Loucy (cell line): ENCODE measurements around the gene RNFT2.

Experiments used
- H2AFZ ChIP-seq: fragments of 200-600 bp; sonication (generic); 2 replicates; pipeline ENCODE4 v1.6.0; 2016; ENCODE audit warnings: antibody characterized with exemption, mild to moderate bottlenecking, low read length, moderate library complexity
- H3F3A ChIP-seq: fragments of 200-600 bp; 2 replicates; pipeline ENCODE4 v1.6.0; 2016; ENCODE audit warnings: antibody characterized with exemption, low read depth, mild to moderate bottlenecking
- H3K27me3 ChIP-seq: fragments of 200-600 bp; sonication (generic); 2 replicates; pipeline ENCODE4 v1.6.1; 2014; ENCODE audit warnings: low read length, mild to moderate bottlenecking; ENCODE audit not compliant: insufficient read depth, poor library complexity, severe bottlenecking
- H3K36me3 ChIP-seq: fragments of 200-600 bp; sonication (generic); 2 replicates; pipeline ENCODE4 v1.6.1; 2016; ENCODE audit warnings: low read length; ENCODE audit not compliant: insufficient read depth
- H3K4me1 ChIP-seq: fragments of 200-600 bp; sonication (generic); 2 replicates; pipeline ENCODE4 v1.5.1; 2014; ENCODE audit warnings: low read length, mild to moderate bottlenecking; ENCODE audit not compliant: insufficient read depth, poor library complexity, severe bottlenecking
- H3K4me2 ChIP-seq: fragments of 200-600 bp; sonication (generic); 2 replicates; pipeline ENCODE4 v1.6.0; 2014; ENCODE audit warnings: antibody characterized with exemption, low read length, low read depth, mild to moderate bottlenecking; ENCODE audit not compliant: poor library complexity, severe bottlenecking
- H3K4me3 ChIP-seq: fragments of 200-600 bp; sonication (generic); 2 replicates; pipeline ENCODE4 v1.5.1; 2014; ENCODE audit warnings: low read length, mild to moderate bottlenecking, mixed read lengths; ENCODE audit not compliant: poor library complexity, severe bottlenecking
- H3K79me2 ChIP-seq: fragments of 200-600 bp; sonication (generic); 2 replicates; pipeline ENCODE4 v1.6.1; 2014; ENCODE audit warnings: low read length; ENCODE audit not compliant: insufficient read depth
- H3K9ac ChIP-seq: fragments of 200-600 bp; sonication (generic); 2 replicates; pipeline ENCODE4 v1.6.0; 2014; ENCODE audit warnings: mild to moderate bottlenecking, low read depth, low read length, moderate library complexity; ENCODE audit not compliant: poor library complexity, severe bottlenecking
- H3K9me2 ChIP-seq: fragments of 200-600 bp; sonication (generic); replicated peaks from 2 replicates; pipeline ENCODE4 v1.6.1; 2016; ENCODE audit warnings: low read depth, low read length, mixed read lengths
- H3K9me3 ChIP-seq: fragments of 200-600 bp; sonication (generic); 2 replicates; pipeline ENCODE4 v1.6.1; 2014; ENCODE audit warnings: mild to moderate bottlenecking, antibody characterized with exemption, low read length, low read depth; ENCODE audit not compliant: insufficient read depth
- H4K20me1 ChIP-seq: fragments of 200-600 bp; sonication (generic); 2 replicates; pipeline ENCODE4 v1.6.0; 2014; ENCODE audit warnings: antibody characterized with exemption, low read length, mild to moderate bottlenecking; ENCODE audit not compliant: insufficient read depth, poor library complexity, severe bottlenecking
- CTCF ChIP-seq: fragments of 200-600 bp; sonication (generic); conservative IDR thresholded peaks from 2 replicates; pipeline ENCODE4 v1.5.1; 2014; ENCODE audit warnings: mild to moderate bottlenecking, antibody characterized with exemption, low read length
- EZH2phosphoT487 ChIP-seq: fragments of 200-600 bp; IDR thresholded peaks from 2 replicates; pipeline ENCODE4 v1.6.1; 2018; ENCODE audit warnings: antibody characterized with exemption, mild to moderate bottlenecking, moderate library complexity, borderline replicate concordance

The RNFT2 gene

GRCh38 chr12:116882742-116883141 is 144.6 kb downstream of the RNFT2 start:
- Histone ChIP-seq H3K9ac (no peak overlapping the region), H3K4me3 (no peak overlapping the region), H3K27me3 (peaks cover 44% of the 10 kb centered on the region), H4K20me1 (no peaks in the 10 kb centered on the region), H3F3A (no peaks in the 10 kb centered on the region), H3K36me3 (no peaks in the 10 kb centered on the region), H3K79me2 (no peaks in the 10 kb centered on the region), H3K4me2 (no peak overlapping the region), H2AFZ (no peak overlapping the region), H3K9me2 (no peaks in the 10 kb centered on the region), H3K4me1 (peaks cover 19% of the 10 kb centered on the region), H3K9me3 (no peaks in the 10 kb centered on the region)
- TF ChIP-seq CTCF (peak; percentile 36), EZH2phosphoT487 (no peak)

GRCh38 chr12:116884871-116885270 is 146.8 kb downstream of the RNFT2 start:
- Histone ChIP-seq H3K4me1 (peaks cover 9% of the 10 kb centered on the region), H3K9me3 (no peaks in the 10 kb centered on the region), H3K9me2 (no peaks in the 10 kb centered on the region), H3K27me3 (peaks cover 27% of the 10 kb centered on the region), H3K79me2 (no peaks in the 10 kb centered on the region), H3F3A (no peaks in the 10 kb centered on the region), H4K20me1 (no peaks in the 10 kb centered on the region), H2AFZ (no peak overlapping the region), H3K9ac (no peak overlapping the region), H3K36me3 (no peaks in the 10 kb centered on the region), H3K4me2 (no peak overlapping the region), H3K4me3 (no peak overlapping the region)
- TF ChIP-seq EZH2phosphoT487 (no peak), CTCF (no peak)

GRCh38 chr12:116885491-116885890 is 147.4 kb downstream of the RNFT2 start:
- Histone ChIP-seq H3K27me3 (peaks cover 21% of the 10 kb centered on the region), H4K20me1 (no peaks in the 10 kb centered on the region), H3K9ac (no peak overlapping the region), H2AFZ (no peak overlapping the region), H3K36me3 (no peaks in the 10 kb centered on the region), H3K4me2 (no peak overlapping the region), H3K4me1 (peaks cover 3% of the 10 kb centered on the region), H3K9me2 (no peaks in the 10 kb centered on the region), H3K79me2 (no peaks in the 10 kb centered on the region), H3K9me3 (no peaks in the 10 kb centered on the region), H3K4me3 (no peak overlapping the region), H3F3A (no peaks in the 10 kb centered on the region)
- TF ChIP-seq EZH2phosphoT487 (no peak), CTCF (no peak)
